ENCODE results near the gene KIF5C.

Gene KIF5C

GRCh38 chr2:149028891-149029290, 153.9 kb downstream of the KIF5C start:
- H3K27me3 ChIP-seq (ENCODE audit: insufficient read depth, low read length) = no peaks in the 10 kb centered on the region
- H3K9ac ChIP-seq (ENCODE audit: low read length) = no peak overlapping the region
- H3K4me2 ChIP-seq (ENCODE audit: low read length) = no peak overlapping the region
- H3K9me3 ChIP-seq (ENCODE audit: low read length) = no peaks in the 10 kb centered on the region
- no peaks in the 10 kb centered on the region for H4K20me1 ChIP-seq (ENCODE audit: insufficient read depth, low read length)
- TF ChIP-seq, protein P1, sequence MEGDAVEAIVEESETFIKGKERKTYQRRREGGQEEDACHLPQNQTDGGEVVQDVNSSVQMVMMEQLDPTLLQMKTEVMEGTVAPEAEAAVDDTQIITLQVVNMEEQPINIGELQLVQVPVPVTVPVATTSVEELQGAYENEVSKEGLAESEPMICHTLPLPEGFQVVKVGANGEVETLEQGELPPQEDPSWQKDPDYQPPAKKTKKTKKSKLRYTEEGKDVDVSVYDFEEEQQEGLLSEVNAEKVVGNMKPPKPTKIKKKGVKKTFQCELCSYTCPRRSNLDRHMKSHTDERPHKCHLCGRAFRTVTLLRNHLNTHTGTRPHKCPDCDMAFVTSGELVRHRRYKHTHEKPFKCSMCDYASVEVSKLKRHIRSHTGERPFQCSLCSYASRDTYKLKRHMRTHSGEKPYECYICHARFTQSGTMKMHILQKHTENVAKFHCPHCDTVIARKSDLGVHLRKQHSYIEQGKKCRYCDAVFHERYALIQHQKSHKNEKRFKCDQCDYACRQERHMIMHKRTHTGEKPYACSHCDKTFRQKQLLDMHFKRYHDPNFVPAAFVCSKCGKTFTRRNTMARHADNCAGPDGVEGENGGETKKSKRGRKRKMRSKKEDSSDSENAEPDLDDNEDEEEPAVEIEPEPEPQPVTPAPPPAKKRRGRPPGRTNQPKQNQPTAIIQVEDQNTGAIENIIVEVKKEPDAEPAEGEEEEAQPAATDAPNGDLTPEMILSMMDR (IDR thresholded peaks at IDR 0.05; ENCODE audit: low read length) = no peak
- TF ChIP-seq EZH2 (IDR thresholded peaks at IDR 0.05; ENCODE audit: borderline replicate concordance, low read length) = no peak
- H3K4me1 ChIP-seq (ENCODE audit: insufficient read depth, low read length, severe bottlenecking) = peaks cover 42% of the 10 kb centered on the region
- H2AFZ ChIP-seq (ENCODE audit: low read length) = no peak overlapping the region
- no peaks in the 10 kb centered on the region for H3F3A ChIP-seq (ENCODE audit: insufficient read depth, low read length)
- no peak overlapping the region for H3K4me3 ChIP-seq (ENCODE audit: low read depth, low read length, poor library complexity, severe bottlenecking)
- H3K27ac ChIP-seq (ENCODE audit: low read depth, low read length, poor library complexity, severe bottlenecking) = no peak overlapping the region
- H3K36me3 ChIP-seq (ENCODE audit: insufficient read depth, low read length) = no peaks in the 10 kb centered on the region
- no peaks in the 10 kb centered on the region for H3K9me2 ChIP-seq (ENCODE audit: low read depth, low read length)
- no peaks in the 10 kb centered on the region for H3K79me2 ChIP-seq (ENCODE audit: insufficient read depth, low read length)

- Histone ChIP-seq H3K79me2 (ENCODE audit: insufficient read depth, low read length) (no peaks in the 10 kb centered on the region), H3K9me3 (ENCODE audit: low read length) (no peaks in the 10 kb centered on the region), H3K9me2 (ENCODE audit: low read depth, low read length) (no peaks in the 10 kb centered on the region), H3K36me3 (ENCODE audit: insufficient read depth, low read length) (no peaks in the 10 kb centered on the region), H3K4me2 (ENCODE audit: low read length) (no peak overlapping the region), H3K4me3 (ENCODE audit: low read depth, low read length, poor library complexity, severe bottlenecking) (no peak overlapping the region), H3K4me1 (ENCODE audit: insufficient read depth, low read length, severe bottlenecking) (peaks cover 42% of the 10 kb centered on the region), H3F3A (ENCODE audit: insufficient read depth, low read length) (no peaks in the 10 kb centered on the region), H2AFZ (ENCODE audit: low read length) (no peak overlapping the region), H3K27ac (ENCODE audit: low read depth, low read length, poor library complexity, severe bottlenecking) (no peak overlapping the region), H3K9ac (ENCODE audit: low read length) (no peak overlapping the region), H4K20me1 (ENCODE audit: insufficient read depth, low read length) (no peaks in the 10 kb centered on the region), H3K27me3 (ENCODE audit: insufficient read depth, low read length) (no peaks in the 10 kb centered on the region)
- TF ChIP-seq, protein P1 (IDR thresholded peaks at IDR 0.05; ENCODE audit: low read length) = no peak
- TF ChIP-seq EZH2 (IDR thresholded peaks at IDR 0.05; ENCODE audit: borderline replicate concordance, low read length) = no peak
Observed at GRCh38 chr2:149029307-149029965, 154.4 kb downstream of the KIF5C start.

GRCh38 chr2:149031396-149031795, 156.4 kb downstream of the KIF5C start:
- Histone ChIP-seq H4K20me1 (ENCODE audit: insufficient read depth, low read length) (no peaks in the 10 kb centered on the region), H3K4me1 (ENCODE audit: insufficient read depth, low read length, severe bottlenecking) (peaks cover 37% of the 10 kb centered on the region), H3F3A (ENCODE audit: insufficient read depth, low read length) (no peaks in the 10 kb centered on the region), H3K4me2 (ENCODE audit: low read length) (no peak overlapping the region), H3K9me3 (ENCODE audit: low read length) (no peaks in the 10 kb centered on the region), H3K36me3 (ENCODE audit: insufficient read depth, low read length) (no peaks in the 10 kb centered on the region), H3K4me3 (ENCODE audit: low read depth, low read length, poor library complexity, severe bottlenecking) (no peak overlapping the region), H2AFZ (ENCODE audit: low read length) (no peak overlapping the region), H3K27ac (ENCODE audit: low read depth, low read length, poor library complexity, severe bottlenecking) (no peak overlapping the region), H3K27me3 (ENCODE audit: insufficient read depth, low read length) (no peaks in the 10 kb centered on the region), H3K9me2 (ENCODE audit: low read depth, low read length) (no peaks in the 10 kb centered on the region), H3K9ac (ENCODE audit: low read length) (no peak overlapping the region), H3K79me2 (ENCODE audit: insufficient read depth, low read length) (no peaks in the 10 kb centered on the region)
- no peak for TF ChIP-seq EZH2 (IDR thresholded peaks at IDR 0.05; ENCODE audit: borderline replicate concordance, low read length)
- TF ChIP-seq, protein P1 (IDR thresholded peaks at IDR 0.05; ENCODE audit: low read length) = no peak

All from OCI-LY1 (cell line).